IgD-negative memory B cell (primary cell): Measurements from ENCODE around the gene ZNF316. TPM values are rescaled to one million over a fixed set of nuclear protein-coding genes. Genes with fewer than 3 reads are reported as not detected.
A peak's percentile ranks its signal among the peaks of the same experiment; 100 is the strongest.
"Not testable (repeated sequence)": the region's sequence is repeated elsewhere in the genome, so short reads cannot be mapped to it uniquely, and the experiment has no call there.

Source experiments
- H3K27ac Mint-ChIP-seq, 3 donors: one replicate each; pipeline ENCODE4 v1.8.0; 2020 to 2022; ENCODE audit warnings: mild to moderate bottlenecking in 3 of 3, mixed read lengths in 3 of 3, moderate library complexity in 1 of 3
- H3K27me3 Mint-ChIP-seq: one replicate; pipeline ENCODE4 v1.8.0; 2021; ENCODE audit warnings: mixed read lengths
- H3K36me3 Mint-ChIP-seq: one replicate; pipeline ENCODE4 v1.8.0; 2020; ENCODE audit warnings: mild to moderate bottlenecking, mixed read lengths
- H3K4me1 Mint-ChIP-seq, 3 donors: one replicate each; pipeline ENCODE4 v1.8.0; 2020 to 2022; ENCODE audit warnings: mixed read lengths in 3 of 3, mild to moderate bottlenecking in 1 of 3
- H3K4me3 Mint-ChIP-seq, 4 donors: one replicate each; pipeline ENCODE4 v1.8.0; 2020 to 2022; ENCODE audit warnings: mild to moderate bottlenecking in 4 of 4, mixed read lengths in 4 of 4, moderate library complexity in 3 of 4
- H3K9me3 Mint-ChIP-seq, 3 donors: one replicate each; pipeline ENCODE4 v1.8.0; 2020 to 2021; ENCODE audit warnings: mixed read lengths in 3 of 3, mild to moderate bottlenecking in 1 of 3
- polyA plus RNA-seq: library from polyadenylated mRNA; unstranded; fragments of 300-500 nt; fragmentation: Illumina TruSeq; gene quantifications from one replicate; pipeline ENCODE4 v1.2.3, GENCODE V29; 2021

The ZNF316 gene
- polyA plus RNA-seq, 1 donor from 2014 or later = 2.1 TPM

DNA sequence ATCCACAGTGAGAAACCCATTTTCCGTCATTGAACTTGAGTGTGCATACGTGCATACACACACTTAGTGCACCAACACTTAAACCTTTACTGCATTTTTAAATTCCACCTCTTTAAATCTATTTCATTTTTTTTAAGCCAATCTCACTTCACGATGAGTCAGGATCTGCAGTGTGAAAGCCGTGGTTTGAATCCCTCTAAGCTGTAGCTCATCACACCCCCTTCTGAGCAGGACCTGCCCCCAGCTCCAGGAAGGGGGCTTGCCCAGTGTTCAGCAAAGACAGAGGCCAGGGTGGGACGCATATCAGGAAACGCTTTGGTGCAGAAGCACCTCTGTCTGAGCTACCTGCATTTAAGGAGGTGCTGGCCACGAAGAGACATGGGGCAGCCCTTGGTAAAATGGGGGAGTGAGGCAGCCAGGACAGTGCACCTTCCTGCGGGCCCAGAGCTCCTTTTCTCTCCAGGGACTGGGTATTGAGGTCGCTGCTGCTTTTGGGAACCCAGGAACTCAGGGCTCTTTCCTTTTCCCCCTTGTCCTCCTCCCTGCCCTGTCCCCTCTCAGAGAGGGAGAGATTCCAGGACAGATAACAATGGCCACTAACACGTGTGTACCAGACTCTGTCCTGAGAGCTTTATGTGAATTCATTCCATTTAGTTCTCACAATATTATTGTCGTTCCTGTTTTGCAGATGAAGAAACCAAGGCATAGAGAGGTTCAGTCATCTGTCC is 21.7 kb downstream of the ZNF316 start:
- H3K4me3 Mint-ChIP-seq = no peak overlapping the region
- peaks cover 6% of the 10 kb centered on the region for H3K36me3 Mint-ChIP-seq
- no peaks in the 10 kb centered on the region for H3K9me3 Mint-ChIP-seq
- H3K27me3 Mint-ChIP-seq = no peaks in the 10 kb centered on the region
- H3K4me1 Mint-ChIP-seq = peaks cover 0 to 3% (median 0%) of the 10 kb centered on the region in 3 donors
- H3K27ac Mint-ChIP-seq = no peak overlapping the region

DNA sequence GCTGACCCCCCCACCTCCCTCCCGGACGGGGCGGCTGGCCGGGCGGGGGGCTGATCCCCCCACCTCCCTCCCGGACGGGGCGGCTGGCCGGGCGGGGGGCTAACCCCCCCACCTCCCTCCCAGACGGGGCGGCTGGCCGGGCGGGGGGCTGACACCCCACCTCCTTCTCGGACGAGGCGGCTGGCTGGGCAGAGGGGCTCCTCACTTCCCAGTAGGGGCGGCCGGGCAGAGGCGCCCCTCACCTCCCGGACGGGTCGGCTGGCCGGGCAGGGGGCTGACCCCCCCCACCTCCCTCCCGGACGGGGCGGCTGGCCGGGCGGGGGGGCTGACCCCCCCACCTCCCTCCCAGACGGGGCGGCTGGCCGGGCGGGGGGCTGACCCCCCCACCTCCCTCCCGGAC is 33.7 kb downstream of the ZNF316 start:
- peaks cover 11 to 29% (median 22%) of the 10 kb centered on the region in 3 donors for H3K9me3 Mint-ChIP-seq
- H3K27ac Mint-ChIP-seq, H3K36me3 Mint-ChIP-seq, H3K4me3 Mint-ChIP-seq, H3K27me3 Mint-ChIP-seq, H3K4me1 Mint-ChIP-seq: not testable (repeated sequence)

DNA sequence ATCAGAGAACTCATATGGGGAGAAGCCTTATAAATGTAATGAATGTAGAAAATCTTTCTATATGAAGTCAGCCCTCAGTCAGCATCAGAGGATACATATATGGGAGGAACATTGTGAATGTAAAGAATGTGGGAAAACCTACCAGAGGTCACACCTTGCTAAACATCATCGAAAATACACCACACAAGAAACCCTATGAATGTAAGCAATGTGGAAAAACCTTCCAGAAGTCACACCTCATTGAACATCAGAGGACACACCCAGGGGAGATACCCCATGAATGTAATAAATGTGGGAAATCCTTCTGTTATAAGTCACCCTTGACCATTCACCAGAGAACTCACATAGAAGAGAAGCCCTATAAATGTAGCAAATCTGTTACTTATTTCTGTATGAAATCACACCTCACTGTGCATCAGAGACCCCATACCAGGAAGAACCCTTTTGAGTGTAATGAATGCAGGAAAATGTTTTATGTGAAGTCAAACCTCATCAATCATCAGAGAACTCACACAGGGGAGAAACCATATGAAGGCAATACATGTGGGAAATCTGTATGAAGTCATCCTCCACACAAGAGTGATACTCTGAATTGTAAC is 38.8 kb downstream of the ZNF316 start:
- Mint-ChIP-seq H3K27ac (no peak overlapping the region), H3K9me3 (peaks cover 12 to 42% (median 40%) of the 10 kb centered on the region in 3 donors), H3K4me3 (no peak overlapping the region), H3K36me3 (peaks cover 2% of the 10 kb centered on the region), H3K4me1 (no peaks in the 10 kb centered on the region), H3K27me3 (no peaks in the 10 kb centered on the region)

DNA sequence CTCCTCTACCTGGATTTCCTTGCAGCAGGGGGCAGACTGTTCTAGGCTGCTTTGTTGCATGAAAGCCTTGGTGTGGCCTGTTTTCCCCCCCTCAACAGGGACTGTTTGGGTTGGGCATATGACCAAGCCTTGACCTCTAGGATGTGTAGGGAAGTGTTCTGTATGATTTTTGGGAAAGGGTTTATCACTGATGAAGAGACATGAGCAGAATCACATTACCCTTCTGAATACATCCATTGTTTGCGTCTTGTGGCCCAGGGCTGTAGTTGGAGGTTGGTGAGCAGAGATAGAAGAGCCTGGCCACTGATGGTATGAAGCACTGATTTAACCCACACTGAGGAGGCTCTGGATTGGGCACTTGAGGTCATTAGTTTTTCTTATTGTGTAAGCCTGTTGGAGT is 43.0 kb downstream of the ZNF316 start:
- peaks cover 1% of the 10 kb centered on the region for H3K36me3 Mint-ChIP-seq

DNA sequence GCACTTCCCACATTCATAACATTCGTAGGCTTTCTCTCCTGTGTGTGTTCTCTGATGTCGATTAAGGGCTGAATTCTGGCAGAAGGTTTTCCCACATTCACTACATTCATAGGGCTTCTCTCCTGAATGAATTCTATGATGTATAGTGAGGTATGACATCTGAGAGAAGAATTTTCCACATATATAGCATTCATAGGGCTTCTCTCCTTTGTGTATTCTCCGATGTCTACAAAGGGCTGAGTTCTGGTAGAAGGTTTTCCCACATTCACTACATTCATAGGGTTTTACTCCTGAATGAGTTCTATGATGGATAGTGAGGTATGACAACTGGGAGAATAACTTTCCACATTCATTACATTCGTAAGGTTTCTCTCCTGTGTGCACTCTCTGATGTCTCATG is 54.0 kb downstream of the ZNF316 start:
- H3K4me3 Mint-ChIP-seq = no peak overlapping the region

More for the DNA sequence above, 43.0 kb downstream of the ZNF316 start:
- Mint-ChIP-seq H3K4me1 (no peaks in the 10 kb centered on the region), H3K4me3 (no peak overlapping the region), H3K9me3 (peaks cover 11 to 50% (median 34%) of the 10 kb centered on the region in 3 donors), H3K27me3 (no peaks in the 10 kb centered on the region), H3K27ac (no peak overlapping the region)

DNA sequence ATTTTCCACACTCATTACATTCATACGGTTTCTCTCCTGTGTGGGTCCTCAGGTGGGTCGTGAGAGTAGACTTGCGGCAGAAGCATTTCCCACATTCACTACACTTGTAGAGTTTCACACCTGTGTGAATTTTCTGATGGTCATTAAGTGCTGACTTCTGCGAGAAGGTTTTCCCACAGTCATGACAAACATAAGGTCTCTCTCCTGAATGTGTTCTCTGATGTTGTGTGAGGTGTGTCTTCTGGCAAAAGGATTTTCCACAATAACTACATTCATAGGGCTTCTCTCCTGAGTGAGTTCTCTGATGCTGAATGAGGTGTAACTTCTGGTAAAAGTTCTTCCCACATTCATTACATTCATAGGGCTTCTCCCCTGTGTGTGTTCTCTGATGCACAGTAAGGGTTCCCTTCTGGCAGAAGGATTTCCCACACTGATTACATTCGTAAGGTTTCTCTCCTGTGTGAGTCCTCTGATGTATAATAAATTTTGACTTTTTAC is 54.5 kb downstream of the ZNF316 start:
- Mint-ChIP-seq H3K4me3 (no peak overlapping the region), H3K27ac (peak overlapping the region in 1 of 3 donors; percentile 43), H3K9me3 (peaks cover 11 to 56% (median 27%) of the 10 kb centered on the region in 3 donors), H3K27me3 (no peaks in the 10 kb centered on the region), H3K36me3 (peaks cover 49% of the 10 kb centered on the region), H3K4me1 (peaks cover 0 to 3% (median 0%) of the 10 kb centered on the region in 3 donors)

More for the DNA sequence above, 54.0 kb downstream of the ZNF316 start:
- Mint-ChIP-seq H3K27ac (no peak overlapping the region), H3K36me3 (peaks cover 52% of the 10 kb centered on the region), H3K27me3 (no peaks in the 10 kb centered on the region), H3K9me3 (peaks cover 14 to 60% (median 31%) of the 10 kb centered on the region in 3 donors), H3K4me1 (peaks cover 0 to 3% (median 0%) of the 10 kb centered on the region in 3 donors)

DNA sequence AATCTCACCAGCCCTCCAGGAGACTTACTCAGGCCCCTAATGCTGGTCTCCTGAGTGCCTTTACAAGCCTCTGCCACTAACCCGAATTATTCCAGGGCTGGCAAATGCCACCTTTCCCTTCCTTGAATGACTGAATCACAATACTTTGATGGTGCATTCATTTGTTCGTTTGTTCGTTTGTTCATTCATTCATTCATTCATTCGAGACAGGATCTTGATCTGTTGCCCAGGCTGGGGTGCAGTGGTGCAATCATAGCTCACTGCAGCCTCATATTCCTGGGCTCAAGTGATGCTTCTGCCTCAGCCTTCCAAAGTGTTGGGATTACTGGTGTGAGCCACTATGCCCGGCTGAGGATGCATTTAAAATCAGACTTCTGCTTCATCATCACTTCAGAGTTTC is 63.7 kb downstream of the ZNF316 start:
- Mint-ChIP-seq H3K9me3 (peaks cover 2 to 10% (median 7%) of the 10 kb centered on the region in 3 donors), H3K4me1 (peaks cover 21 to 31% (median 27%) of the 10 kb centered on the region in 3 donors), H3K36me3 (peaks cover 28% of the 10 kb centered on the region), H3K27me3 (no peaks in the 10 kb centered on the region), H3K4me3 (peak overlapping the region in 1 of 4 donors; percentile 18), H3K27ac (peak overlapping the region in 1 of 3 donors; percentile 66)

DNA sequence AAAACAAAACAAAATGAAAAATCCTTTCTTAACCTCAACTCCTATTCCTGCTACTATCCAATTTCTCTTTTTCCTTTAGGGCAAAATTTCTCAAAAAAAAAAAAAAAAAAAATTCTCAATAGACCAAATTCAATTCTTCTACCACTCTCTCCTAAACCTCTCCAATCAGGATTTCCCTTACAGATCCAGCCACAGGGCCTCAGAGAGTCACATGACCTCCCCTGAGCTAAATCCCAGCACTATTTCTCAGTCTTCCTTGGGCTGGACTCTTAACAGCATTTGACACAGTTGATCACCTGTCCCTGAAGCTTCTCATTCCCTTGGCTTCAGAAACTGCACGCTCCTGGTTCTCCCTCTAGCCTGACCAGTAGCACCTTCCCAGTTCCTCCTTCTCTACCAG is 64.7 kb downstream of the ZNF316 start:
- no peaks in the 10 kb centered on the region for H3K27me3 Mint-ChIP-seq
- peaks cover 23 to 35% (median 29%) of the 10 kb centered on the region in 3 donors for H3K4me1 Mint-ChIP-seq
- H3K9me3 Mint-ChIP-seq = peaks cover 2 to 10% (median 7%) of the 10 kb centered on the region in 3 donors
- no peak overlapping the region for H3K4me3 Mint-ChIP-seq
- peak overlapping the region in 1 of 3 donors; percentile 48 for H3K27ac Mint-ChIP-seq
- peaks cover 28% of the 10 kb centered on the region for H3K36me3 Mint-ChIP-seq

Other genes starting within 250 kb of the ZNF316 start
- 15.5 TPM for gene DAGLB, start 189.4 kb upstream of the ZNF316 start, polyA plus RNA-seq
- gene KDELR2, start 153.2 kb upstream of the ZNF316 start, polyA plus RNA-seq = 47.2 TPM
- gene GRID2IP, start 85.9 kb upstream of the ZNF316 start, polyA plus RNA-seq = 0.09 TPM
- gene ZDHHC4, start 59.9 kb upstream of the ZNF316 start, polyA plus RNA-seq = 71.7 TPM
- 41.3 TPM for gene INTS15, start 47.3 kb upstream of the ZNF316 start, polyA plus RNA-seq
- gene ZNF853, start 21.7 kb upstream of the ZNF316 start, polyA plus RNA-seq = 1.5 TPM
- 27.8 TPM for gene ZNF12, start 69.6 kb downstream of the ZNF316 start, polyA plus RNA-seq
- not detected for gene RSPH10B2, start 116.8 kb downstream of the ZNF316 start, polyA plus RNA-seq
- gene CCZ1B, start 189.0 kb downstream of the ZNF316 start, polyA plus RNA-seq = 37.5 TPM